Activated CD4-positive, CD25-positive, alpha-beta regulatory T cell (primary cell): ENCODE data around the gene NANOGP8.

Experiments
- DNase-seq, 4 experiments: peaks; one replicate each; lab custom pipeline; 2025; lab: John Stamatoyannopoulos, UW

NANOGP8 gene

GRCh38 chr15:35060591-35060990 is 24.5 kb downstream of the NANOGP8 start:
- no peak for DNase-seq

- DNase-seq = no peak
These were observed 26.5 kb downstream of the NANOGP8 start for GRCh38 chr15:35058534-35059054.

GRCh38 chr15:35055416-35056105 is 29.5 kb downstream of the NANOGP8 start:
- no peak for DNase-seq

- DNase-seq = no peak
These were observed 30.7 kb downstream of the NANOGP8 start for GRCh38 chr15:35054380-35054779.

- DNase-seq = no peak
These were observed 37.1 kb downstream of the NANOGP8 start for GRCh38 chr15:35047996-35048395.

GRCh38 chr15:35047528-35047927 is 37.6 kb downstream of the NANOGP8 start:
- no peak for DNase-seq

GRCh38 chr15:35043373-35044095 is 41.6 kb downstream of the NANOGP8 start:
- DNase-seq = no peak

- DNase-seq = no peak
These were observed 44.5 kb downstream of the NANOGP8 start for GRCh38 chr15:35040339-35041255.

- DNase-seq = no peak
These were observed 46.3 kb downstream of the NANOGP8 start for GRCh38 chr15:35038626-35039451.
